ENCODE results near the gene CORIN.

Gene CORIN

GRCh38 chr4:47876784-47877546 lies 39.1 kb upstream of the CORIN start:
- H3K4me2 ChIP-seq (ENCODE audit: low read length), result no peak overlapping the region
- no peaks in the 10 kb centered on the region for H3K27me3 ChIP-seq (ENCODE audit: control insufficient read depth, low read length)
- no peaks in the 10 kb centered on the region for H3F3A ChIP-seq (ENCODE audit: control insufficient read depth, insufficient read depth)
- no peaks in the 10 kb centered on the region for H3K9me3 ChIP-seq (ENCODE audit: control insufficient read depth, insufficient read depth, low read length)
- H3K4me3 ChIP-seq (ENCODE audit: low read length), result no peak overlapping the region
- H3K79me2 ChIP-seq (ENCODE audit: control insufficient read depth, low read length), result no peaks in the 10 kb centered on the region
- H3K27ac ChIP-seq (ENCODE audit: low read depth, low read length), result no peak overlapping the region
- no peaks in the 10 kb centered on the region for H3K9me2 ChIP-seq (replicated peaks; ENCODE audit: control insufficient read depth, low read length)
- no peak for TF ChIP-seq CTCF (IDR thresholded peaks at IDR 0.05; ENCODE audit: low read depth, low read length, poor library complexity, severe bottlenecking)
- no peak for TF ChIP-seq EZH2phosphoT487 (IDR thresholded peaks at IDR 0.05; ENCODE audit: borderline replicate concordance, low read length)
- H4K20me1 ChIP-seq (ENCODE audit: control insufficient read depth, insufficient read depth, low read depth, low read length), result no peaks in the 10 kb centered on the region
- H3K36me3 ChIP-seq (ENCODE audit: control insufficient read depth, low read length), result peaks cover 84% of the 10 kb centered on the region
- no peaks in the 10 kb centered on the region for H3K4me1 ChIP-seq (ENCODE audit: control insufficient read depth, low read length)

- H3K9me2 ChIP-seq (replicated peaks; ENCODE audit: control insufficient read depth, low read length), result no peaks in the 10 kb centered on the region
- no peaks in the 10 kb centered on the region for H4K20me1 ChIP-seq (ENCODE audit: control insufficient read depth, insufficient read depth, low read depth, low read length)
- no peak for TF ChIP-seq CTCF (IDR thresholded peaks at IDR 0.05; ENCODE audit: low read depth, low read length, poor library complexity, severe bottlenecking)
- no peak for TF ChIP-seq EZH2phosphoT487 (IDR thresholded peaks at IDR 0.05; ENCODE audit: borderline replicate concordance, low read length)
- H3K4me1 ChIP-seq (ENCODE audit: control insufficient read depth, low read length), result no peaks in the 10 kb centered on the region
- no peaks in the 10 kb centered on the region for H3K79me2 ChIP-seq (ENCODE audit: control insufficient read depth, low read length)
- H3K9me3 ChIP-seq (ENCODE audit: control insufficient read depth, insufficient read depth, low read length), result no peaks in the 10 kb centered on the region
- no peak overlapping the region for H3K4me2 ChIP-seq (ENCODE audit: low read length)
- no peaks in the 10 kb centered on the region for H3K27me3 ChIP-seq (ENCODE audit: control insufficient read depth, low read length)
- H3K4me3 ChIP-seq (ENCODE audit: low read length), result no peak overlapping the region
- H3F3A ChIP-seq (ENCODE audit: control insufficient read depth, insufficient read depth), result no peaks in the 10 kb centered on the region
- H3K36me3 ChIP-seq (ENCODE audit: control insufficient read depth, low read length), result peaks cover 78% of the 10 kb centered on the region
- H3K27ac ChIP-seq (ENCODE audit: low read depth, low read length), result no peak overlapping the region
Measured at GRCh38 chr4:47876310-47876709, 38.4 kb upstream of the CORIN start.

GRCh38 chr4:47873877-47874541 lies 36.1 kb upstream of the CORIN start:
- Histone ChIP-seq H3K9me3 (ENCODE audit: control insufficient read depth, insufficient read depth, low read length) (no peaks in the 10 kb centered on the region), H3K4me1 (ENCODE audit: control insufficient read depth, low read length) (no peaks in the 10 kb centered on the region), H3F3A (ENCODE audit: control insufficient read depth, insufficient read depth) (no peaks in the 10 kb centered on the region), H3K36me3 (ENCODE audit: control insufficient read depth, low read length) (peaks cover 74% of the 10 kb centered on the region), H4K20me1 (ENCODE audit: control insufficient read depth, insufficient read depth, low read depth, low read length) (no peaks in the 10 kb centered on the region), H3K4me2 (ENCODE audit: low read length) (no peak overlapping the region), H3K27me3 (ENCODE audit: control insufficient read depth, low read length) (no peaks in the 10 kb centered on the region), H3K27ac (ENCODE audit: low read depth, low read length) (no peak overlapping the region), H3K79me2 (ENCODE audit: control insufficient read depth, low read length) (no peaks in the 10 kb centered on the region; the same call in 1 of the 2 replicates), H3K9me2 (replicated peaks; ENCODE audit: control insufficient read depth, low read length) (no peaks in the 10 kb centered on the region), H3K4me3 (ENCODE audit: low read length) (no peak overlapping the region)
- TF ChIP-seq CTCF (IDR thresholded peaks at IDR 0.05; ENCODE audit: low read depth, low read length, poor library complexity, severe bottlenecking), result no peak
- TF ChIP-seq EZH2phosphoT487 (IDR thresholded peaks at IDR 0.05; ENCODE audit: borderline replicate concordance, low read length), result no peak
